ENCODE measurements around the gene LUZP1. TPM values are rescaled to one million over a fixed set of nuclear protein-coding genes. Genes with fewer than 3 reads are reported as not detected.

The LUZP1 gene
- total RNA-seq, 1 donor from 2014 or later, result 29.9 TPM

DNA sequence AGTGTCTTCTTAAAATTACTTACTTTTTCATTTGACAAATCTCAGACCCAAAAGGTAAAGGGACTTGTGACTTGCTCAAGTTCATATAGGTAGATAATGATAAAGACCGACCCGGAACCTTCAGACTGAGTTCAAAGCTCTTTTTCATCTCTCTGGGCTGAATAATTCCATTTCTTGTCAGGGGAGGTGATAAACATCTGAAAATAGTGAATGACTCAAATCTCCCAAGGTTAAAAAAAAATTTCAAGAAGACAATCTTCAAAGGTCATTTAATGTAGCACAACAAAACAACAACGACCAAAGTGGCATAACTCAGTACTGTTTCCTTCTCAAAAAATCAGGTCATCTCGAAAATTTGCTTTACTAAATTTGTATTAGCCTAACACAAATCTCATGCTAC is 20.6 kb downstream of the LUZP1 start:
- intact Hi-C loops (cut with micrococcal nuclease), result no loop called here
- Histone ChIP-seq H3K36me3 (no peaks in the 10 kb centered on the region), H3K9me3 (replicated peaks) (no peaks in the 10 kb centered on the region), H3K4me3 (no peak overlapping the region), H3K27me3 (ENCODE audit: low read depth) (no peaks in the 10 kb centered on the region), H3K4me1 (peaks cover 56% of the 10 kb centered on the region), H3K27ac (replicated peaks) (no peak overlapping the region)
- DNase-seq, result no peak
- no peak for TF ChIP-seq CTCF (IDR thresholded peaks at IDR 0.05; ENCODE audit: borderline replicate concordance)

- no peaks in the 10 kb centered on the region for H3K36me3 ChIP-seq
These were observed 27.6 kb downstream of the LUZP1 start for GRCh38 chr1:23140940-23141596.

DNA sequence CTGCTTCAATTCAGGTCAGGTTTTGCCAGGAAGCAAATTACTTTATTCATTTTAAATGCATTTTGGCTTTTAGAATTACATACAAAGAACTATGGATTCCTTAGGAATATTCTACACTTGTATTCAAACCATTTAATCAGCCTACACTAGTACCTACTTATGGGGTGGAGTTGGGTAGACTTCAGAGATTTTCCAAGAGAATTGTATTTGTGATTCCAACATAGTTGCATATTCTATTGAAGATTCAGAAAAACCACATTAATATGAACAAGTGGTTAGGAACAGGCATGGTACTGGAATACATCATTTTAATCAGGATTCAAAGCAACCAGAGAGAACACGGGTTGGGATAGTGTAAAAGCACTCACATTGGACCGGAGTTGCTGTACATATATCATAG is 33.4 kb downstream of the LUZP1 start:
- TF ChIP-seq CTCF (IDR thresholded peaks at IDR 0.05; ENCODE audit: borderline replicate concordance), result no peak
- H3K4me1 ChIP-seq, result peaks cover 18% of the 10 kb centered on the region
- intact Hi-C loops (cut with micrococcal nuclease), result no loop called here
- H3K36me3 ChIP-seq, result no peaks in the 10 kb centered on the region
- no peak overlapping the region for H3K4me3 ChIP-seq
- H3K27ac ChIP-seq (replicated peaks), result no peak overlapping the region
- no peaks in the 10 kb centered on the region for H3K27me3 ChIP-seq (ENCODE audit: low read depth)
- no peak for DNase-seq
- no peaks in the 10 kb centered on the region for H3K9me3 ChIP-seq (replicated peaks)

More at GRCh38 chr1:23140940-23141596, 27.6 kb downstream of the LUZP1 start:
- Histone ChIP-seq H3K27ac (replicated peaks) (no peak overlapping the region), H3K4me1 (peaks cover 12% of the 10 kb centered on the region), H3K9me3 (replicated peaks) (no peaks in the 10 kb centered on the region), H3K4me3 (no peak overlapping the region), H3K27me3 (ENCODE audit: low read depth) (no peaks in the 10 kb centered on the region)
- no peak for TF ChIP-seq CTCF (IDR thresholded peaks at IDR 0.05; ENCODE audit: borderline replicate concordance)
- intact Hi-C loops (cut with micrococcal nuclease), result no loop called here
- no peak for DNase-seq

GRCh38 chr1:23134055-23134454 is 34.6 kb downstream of the LUZP1 start:
- DNase-seq, result no peak
- Histone ChIP-seq H3K36me3 (no peaks in the 10 kb centered on the region), H3K4me3 (no peak overlapping the region), H3K9me3 (replicated peaks) (no peaks in the 10 kb centered on the region), H3K27me3 (ENCODE audit: low read depth) (no peaks in the 10 kb centered on the region), H3K27ac (replicated peaks) (no peak overlapping the region), H3K4me1 (peaks cover 26% of the 10 kb centered on the region)
- intact Hi-C loops (cut with micrococcal nuclease), result no loop called here
- TF ChIP-seq CTCF (IDR thresholded peaks at IDR 0.05; ENCODE audit: borderline replicate concordance), result no peak

DNA sequence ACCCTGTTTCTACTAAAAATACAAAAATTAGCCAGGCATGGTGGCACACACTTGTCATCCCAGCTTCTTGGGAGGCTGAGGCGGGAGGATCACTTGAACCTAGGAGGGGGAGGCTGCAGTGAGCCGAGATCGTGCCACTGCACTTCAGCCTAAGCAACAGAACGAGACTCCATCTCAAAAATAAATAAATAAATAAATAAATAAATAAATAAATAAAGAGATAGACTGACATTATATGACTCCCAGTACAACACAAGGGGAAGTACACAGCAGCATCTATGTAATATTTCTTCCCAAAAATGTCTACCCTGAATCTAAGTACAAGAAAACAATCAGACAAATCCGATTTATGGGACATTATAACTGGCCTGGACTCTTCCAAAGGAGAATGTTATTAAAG is 35.1 kb downstream of the LUZP1 start:
- Histone ChIP-seq H3K9me3 (replicated peaks) (no peaks in the 10 kb centered on the region), H3K4me3 (no peak overlapping the region), H3K27me3 (ENCODE audit: low read depth) (no peaks in the 10 kb centered on the region), H3K27ac (replicated peaks) (no peak overlapping the region), H3K4me1 (peaks cover 26% of the 10 kb centered on the region), H3K36me3 (no peaks in the 10 kb centered on the region)
- no peak for DNase-seq
- intact Hi-C loops (cut with micrococcal nuclease), result no loop called here
- no peak for TF ChIP-seq CTCF (IDR thresholded peaks at IDR 0.05; ENCODE audit: borderline replicate concordance)

Data from left ventricle myocardium inferior (tissue), 1 donor.